Heart left ventricle (tissue), 16 donors: ENCODE results near the gene WDR62. TPM values are rescaled to one million over a fixed set of nuclear protein-coding genes. Genes with fewer than 3 reads are reported as not detected.

ENCODE experiments used
- ATAC-seq, 4 donors: fragments of 200-7000 bp; cut with Tn5 transposase; one replicate each; pipeline ENCODE4 v1.9.1; 2020 to 2022; ENCODE audit warnings: moderate library complexity in 4 of 4, mild to moderate bottlenecking in 3 of 4, moderate number of reproducible peaks in 1 of 4
- DNase-seq, 5 donors: peaks; one replicate each; pipeline ENCODE4 v3.0.0-alpha.2; 2020
- H3K27ac ChIP-seq, 12 donors: fragments of 200-600 bp; sonication (generic) in 4 of 12; one replicate each; pipeline versions ENCODE4 v1.5.0 to v1.8.0; 2016 to 2022; ENCODE audit warnings: mild to moderate bottlenecking in 2 of 12
- H3K27me3 ChIP-seq, 9 donors: fragments of 200-600 bp; sonication (generic) in 2 of 9; one replicate each; pipeline versions ENCODE4 v1.5.1 to v1.8.0; 2016 to 2022; ENCODE audit warnings: mild to moderate bottlenecking in 3 of 9
- H3K36me3 ChIP-seq, 9 donors: fragments of 200-600 bp; sonication (generic) in 2 of 9; one replicate each; pipeline versions ENCODE4 v1.5.0 to v1.8.0; 2018 to 2022; ENCODE audit warnings: mild to moderate bottlenecking in 2 of 9
- H3K4me1 ChIP-seq, 12 donors: fragments of 200-600 bp; sonication (generic) in 4 of 12; one replicate each; pipeline versions ENCODE4 v1.5.0 to v1.8.0; 2016 to 2022; ENCODE audit warnings: mild to moderate bottlenecking in 3 of 12
- H3K4me3 ChIP-seq, 12 donors: fragments of 200-600 bp; sonication (generic) in 4 of 12; one replicate each; pipeline versions ENCODE4 v1.5.0 to v1.8.0; 2017 to 2022; ENCODE audit warnings: mild to moderate bottlenecking in 9 of 12, moderate library complexity in 4 of 12
- H3K9me3 ChIP-seq, 12 donors: fragments of 200-600 bp; sonication (generic) in 4 of 12; one replicate each; pipeline versions ENCODE4 v1.5.0 to v1.8.0; 2016 to 2022; ENCODE audit warnings: mild to moderate bottlenecking in 1 of 12
- POLR2A ChIP-seq, 2 donors: fragments of 450-650 bp; IDR thresholded peaks; one replicate each; pipeline ENCODE4 v1.6.1; 2017; ENCODE audit warnings: antibody characterized with exemption in 2 of 2, mild to moderate bottlenecking in 2 of 2, moderate library complexity in 2 of 2
- WGBS, 4 donors: extraction: QIAGEN DNeasy Blood & Tissue Kit in 2 of 4; methylation state at CpG; one replicate each; pipeline versions ENCODE4 v1.1.5 to v1.1.7; 2013 to 2018; 5-methylcytosine and 5-hydroxymethylcytosine counted together
- intact Hi-C, 10 donors: fragments of 100-400 bp; cut with DNase I; formaldehyde crosslinking; loops; one replicate each; pipeline versions ENCODE4 v1.11.1 to v1.14.2; 2022
- polyA plus RNA-seq, 2 donors: library from polyadenylated mRNA; stranded (reverse); fragments of 200-250 nt; gene quantifications; one replicate each; pipeline ENCODE4 v1.2.3, GENCODE V29; 2013
- total RNA-seq, 9 donors: library from RNA; depleted of rRNA in 2 of 9; stranded (reverse); fragments of >200 nt in 2 of 9; fragmentation: NEBNext Ultra II Directional in 3 of 9; extraction: Animal tissue kit (Norgen Biotek cat#: 25700) in 3 of 9; gene quantifications; one replicate each; pipeline versions ENCODE4 v1.1.0 to v1.2.4, GENCODE V29; 2016 to 2023
- TF ChIP-seq, protein P1 (sequence below), 12 donors: fragments of 200-600 bp; sonication (generic) in 4 of 12; IDR thresholded peaks; one replicate each; pipeline versions ENCODE4 v1.5.0 to v1.8.0; 2018 to 2022; ENCODE audit warnings: antibody characterized with exemption in 12 of 12, mild to moderate bottlenecking in 5 of 12
- donor health status: ischemic (EF 13 %, LVEDD 7.1; RV severe dilation, severe dysfunction).
- donor health status: healthy with polysubstance abuse.
- donor health status: DM: no; HTN: yes; CAD: no.
- donor health status: DM: no; HTN: no; CAD: no.
- donor health status: ischemic (EF 25% LVEDD 6.9; RV normal size, moderate dysfunction).
- donor health status: ischemic (EF 25% LVEDD 5.7; RV mildly dilated, moderate dysfunction).
- donor health status: healthy.
- donor health status: DM: yes; HTN: yes; CAD: no.
- donor health status: ischemic (EF 35%, LVEDD 5.7; RV mildly dilated, moderate dysfunction).
- donor health status: nonischemic (EF 11% LVEDD 7.7; RV severe dilation, severe dysfunction).
- donor health status: DM: yes; HTN: yes; CAD: no.
- donor health status: PGD.
- donor health status: ischemic (EF 29% LVEDD 5.4; RV normal size, mild dysfunction).
- donor health status: nonischemic (EF 23%, LVEDD 6.1; RV moderate dilation, normal function).

Gene WDR62
- total and polyA plus RNA-seq, 11 donors: 1.4 to 24.3 (median 7.7) TPM

DNA sequence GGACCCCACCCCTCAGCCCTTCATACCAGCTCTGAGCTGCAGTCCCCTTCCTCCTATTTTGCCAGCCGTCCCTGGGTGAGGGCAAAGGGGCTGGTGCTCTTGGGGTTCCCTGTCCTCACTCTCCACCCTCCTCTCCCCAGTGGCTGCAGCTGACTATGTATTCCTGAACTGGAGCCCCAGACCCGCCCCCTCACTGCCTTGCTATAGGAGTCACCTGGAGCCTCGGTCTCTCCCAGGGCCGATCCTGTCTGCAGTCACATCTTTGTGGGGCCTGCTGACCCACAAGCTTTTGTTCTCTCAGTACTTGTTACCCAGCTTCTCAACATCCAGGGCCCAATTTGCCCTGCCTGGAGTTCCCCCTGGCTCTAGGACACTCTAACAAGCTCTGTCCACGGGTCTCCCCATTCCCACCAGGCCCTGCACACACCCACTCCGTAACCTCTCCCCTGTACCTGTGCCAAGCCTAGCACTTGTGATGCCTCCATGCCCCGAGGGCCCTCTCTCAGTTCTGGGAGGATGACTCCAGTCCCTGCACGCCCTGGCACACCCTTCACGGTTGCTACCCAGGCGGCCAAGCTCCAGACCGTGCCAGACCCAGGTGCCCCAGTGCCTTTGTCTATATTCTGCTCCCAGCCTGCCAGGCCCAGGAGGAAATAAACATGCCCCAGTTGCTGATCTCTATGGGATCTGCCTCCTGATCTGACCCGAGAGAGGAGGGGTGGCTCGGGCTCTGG, 95.1 kb downstream of the WDR62 start:
- TF ChIP-seq, protein P1, sequence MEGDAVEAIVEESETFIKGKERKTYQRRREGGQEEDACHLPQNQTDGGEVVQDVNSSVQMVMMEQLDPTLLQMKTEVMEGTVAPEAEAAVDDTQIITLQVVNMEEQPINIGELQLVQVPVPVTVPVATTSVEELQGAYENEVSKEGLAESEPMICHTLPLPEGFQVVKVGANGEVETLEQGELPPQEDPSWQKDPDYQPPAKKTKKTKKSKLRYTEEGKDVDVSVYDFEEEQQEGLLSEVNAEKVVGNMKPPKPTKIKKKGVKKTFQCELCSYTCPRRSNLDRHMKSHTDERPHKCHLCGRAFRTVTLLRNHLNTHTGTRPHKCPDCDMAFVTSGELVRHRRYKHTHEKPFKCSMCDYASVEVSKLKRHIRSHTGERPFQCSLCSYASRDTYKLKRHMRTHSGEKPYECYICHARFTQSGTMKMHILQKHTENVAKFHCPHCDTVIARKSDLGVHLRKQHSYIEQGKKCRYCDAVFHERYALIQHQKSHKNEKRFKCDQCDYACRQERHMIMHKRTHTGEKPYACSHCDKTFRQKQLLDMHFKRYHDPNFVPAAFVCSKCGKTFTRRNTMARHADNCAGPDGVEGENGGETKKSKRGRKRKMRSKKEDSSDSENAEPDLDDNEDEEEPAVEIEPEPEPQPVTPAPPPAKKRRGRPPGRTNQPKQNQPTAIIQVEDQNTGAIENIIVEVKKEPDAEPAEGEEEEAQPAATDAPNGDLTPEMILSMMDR (IDR thresholded peaks at IDR 0.05): no peak
- TF ChIP-seq POLR2A (IDR thresholded peaks at IDR 0.05): no peak
- H3K4me3 ChIP-seq: no peak overlapping the region
- no peaks in the 10 kb centered on the region for H3K27me3 ChIP-seq
- H3K27ac ChIP-seq: peak overlapping the region in 8 of 12 donors; percentile 15 to 100 (median 99)
- DNase-seq: peak in 2 of 5 donors; percentile 36 to 62
- peak in 1 of 4 donors; percentile 4 for ATAC-seq
- peaks cover 0 to 41% (median 23%) of the 10 kb centered on the region in 12 donors for H3K4me1 ChIP-seq
- intact Hi-C loops: loop anchor here in 1 of 10 donors (10.0 kb wide), 1 partner anchor 395 kb away; the partner anchor contains the start of genes HSPB6 and PROSER3
- 57 to 62% (median 59%) methylated on average over 11 to 13 of the region's 13 CpGs for WGBS, 4 donors
- peaks cover 9 to 63% (median 60%) of the 10 kb centered on the region in 9 donors for H3K36me3 ChIP-seq
- no peaks in the 10 kb centered on the region for H3K9me3 ChIP-seq

DNA sequence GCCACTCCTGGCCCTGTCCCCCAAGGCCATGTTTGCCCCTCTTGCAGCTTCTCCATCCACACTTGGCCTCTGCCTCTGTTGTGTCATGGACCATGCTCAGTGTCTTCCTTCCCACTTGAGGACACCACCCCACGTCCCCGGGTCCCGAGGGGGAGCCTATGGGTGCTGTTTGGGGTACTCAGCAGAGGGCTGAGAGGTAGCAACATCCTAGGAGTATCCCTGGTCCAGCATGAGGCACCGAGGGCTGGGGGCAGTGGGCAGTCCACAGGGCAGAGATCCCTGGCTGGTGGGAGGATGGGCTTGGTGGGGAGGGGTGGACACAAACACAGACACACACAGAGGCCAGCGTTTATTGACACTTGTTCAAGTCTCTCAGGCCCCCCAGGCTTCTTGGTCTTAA, 95.9 kb downstream of the WDR62 start:
- 52 to 64% (median 59%) methylated on average over 4 to 5 of the region's 5 CpGs for WGBS, 4 donors
- ATAC-seq: peak in 1 of 4 donors; percentile 0
- Histone ChIP-seq H3K9me3 (no peaks in the 10 kb centered on the region), H3K27me3 (no peaks in the 10 kb centered on the region), H3K36me3 (peaks cover 9 to 55% (median 52%) of the 10 kb centered on the region in 9 donors), H3K4me1 (peaks cover 0 to 41% (median 23%) of the 10 kb centered on the region in 12 donors), H3K27ac (peak overlapping the region; percentile 97 to 100 (median 99)), H3K4me3 (peak overlapping the region in 9 of 12 donors; percentile 72 to 94 (median 82))
- TF ChIP-seq, protein P1 (IDR thresholded peaks at IDR 0.05): no peak
- intact Hi-C loops: no loop called here
- peak in 1 of 5 donors; percentile 49 for DNase-seq

GRCh38 chr19:36151144-36152018, 96.7 kb downstream of the WDR62 start:
- peaks cover 8 to 47% (median 45%) of the 10 kb centered on the region in 9 donors for H3K36me3 ChIP-seq
- intact Hi-C loops: loop anchor here in 4 of 10 donors (1.0 kb wide), 4 partner anchors 11 to 23 kb away; partner anchors contain the start of gene CAPNS1 (in 3 of the 4)
- H3K4me1 ChIP-seq: peaks cover 0 to 41% (median 23%) of the 10 kb centered on the region in 12 donors
- DNase-seq (peak; percentile 76 to 84 (median 81)), ATAC-seq (peak; percentile 56 to 79 (median 72))
- peak overlapping the region; percentile 97 to 100 (median 99) for H3K27ac ChIP-seq
- peak overlapping the region; percentile 57 to 94 (median 79) for H3K4me3 ChIP-seq
- WGBS, 4 donors: 9 to 16% (median 11%) methylated on average over 23 to 47 of the region's 47 CpGs
- no peaks in the 10 kb centered on the region for H3K27me3 ChIP-seq
- no peaks in the 10 kb centered on the region for H3K9me3 ChIP-seq
- TF ChIP-seq, protein P1 (IDR thresholded peaks at IDR 0.05): no peak
- TF ChIP-seq POLR2A (IDR thresholded peaks at IDR 0.05): peak; percentile 62 to 65
